VCaP (cell line): ENCODE results near the gene MS4A3.
"Not testable (repeated sequence)": the region's sequence is repeated elsewhere in the genome, so short reads cannot be mapped to it uniquely, and the experiment has no call there.

Experiments
- H3K27ac ChIP-seq: fragments of 450-650 bp; 2 replicates; pipeline ENCODE4 v1.5.1; 2017
- TF ChIP-seq, protein P1 (sequence below): fragments of 450-650 bp; conservative IDR thresholded peaks from 2 replicates; pipeline ENCODE4 v1.5.1; 2017; ENCODE audit warnings: mild to moderate bottlenecking, moderate library complexity

The MS4A3 gene

DNA sequence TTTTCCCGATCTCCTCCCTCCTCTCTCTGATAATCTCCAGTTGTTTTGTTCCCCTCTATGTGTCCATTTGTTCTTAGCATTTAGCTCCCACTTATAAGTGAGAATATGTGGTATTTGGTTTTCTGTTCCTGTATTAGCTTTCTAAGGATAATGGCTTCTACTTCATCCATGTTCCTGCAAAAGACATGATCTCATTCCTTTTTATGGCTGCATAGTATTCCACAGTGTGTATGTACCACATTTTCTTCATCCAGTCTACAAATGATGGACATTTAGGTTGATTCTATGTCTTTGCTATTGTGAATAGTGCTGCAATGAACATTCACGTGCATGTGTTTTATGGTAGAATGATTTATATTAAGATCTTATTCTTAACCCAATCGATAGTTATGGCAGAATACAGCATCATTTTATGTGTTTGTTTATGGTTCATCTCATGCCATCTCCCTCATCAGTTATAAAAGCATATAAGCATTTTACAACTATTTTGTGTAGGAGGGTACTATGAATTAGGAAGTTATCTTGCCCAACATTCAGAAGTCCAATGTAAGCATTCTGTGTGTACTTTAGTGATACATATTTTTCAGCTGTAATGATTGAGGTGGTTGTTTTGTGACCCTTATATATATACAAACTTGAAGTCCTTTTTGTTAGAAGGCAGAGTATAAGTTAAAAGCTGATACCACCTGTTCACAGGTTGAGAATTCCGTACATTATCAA, 3.2 kb downstream of the MS4A3 start:
- TF ChIP-seq, protein P1, sequence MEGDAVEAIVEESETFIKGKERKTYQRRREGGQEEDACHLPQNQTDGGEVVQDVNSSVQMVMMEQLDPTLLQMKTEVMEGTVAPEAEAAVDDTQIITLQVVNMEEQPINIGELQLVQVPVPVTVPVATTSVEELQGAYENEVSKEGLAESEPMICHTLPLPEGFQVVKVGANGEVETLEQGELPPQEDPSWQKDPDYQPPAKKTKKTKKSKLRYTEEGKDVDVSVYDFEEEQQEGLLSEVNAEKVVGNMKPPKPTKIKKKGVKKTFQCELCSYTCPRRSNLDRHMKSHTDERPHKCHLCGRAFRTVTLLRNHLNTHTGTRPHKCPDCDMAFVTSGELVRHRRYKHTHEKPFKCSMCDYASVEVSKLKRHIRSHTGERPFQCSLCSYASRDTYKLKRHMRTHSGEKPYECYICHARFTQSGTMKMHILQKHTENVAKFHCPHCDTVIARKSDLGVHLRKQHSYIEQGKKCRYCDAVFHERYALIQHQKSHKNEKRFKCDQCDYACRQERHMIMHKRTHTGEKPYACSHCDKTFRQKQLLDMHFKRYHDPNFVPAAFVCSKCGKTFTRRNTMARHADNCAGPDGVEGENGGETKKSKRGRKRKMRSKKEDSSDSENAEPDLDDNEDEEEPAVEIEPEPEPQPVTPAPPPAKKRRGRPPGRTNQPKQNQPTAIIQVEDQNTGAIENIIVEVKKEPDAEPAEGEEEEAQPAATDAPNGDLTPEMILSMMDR: no peak
- H3K27ac ChIP-seq: no peak overlapping the region

DNA sequence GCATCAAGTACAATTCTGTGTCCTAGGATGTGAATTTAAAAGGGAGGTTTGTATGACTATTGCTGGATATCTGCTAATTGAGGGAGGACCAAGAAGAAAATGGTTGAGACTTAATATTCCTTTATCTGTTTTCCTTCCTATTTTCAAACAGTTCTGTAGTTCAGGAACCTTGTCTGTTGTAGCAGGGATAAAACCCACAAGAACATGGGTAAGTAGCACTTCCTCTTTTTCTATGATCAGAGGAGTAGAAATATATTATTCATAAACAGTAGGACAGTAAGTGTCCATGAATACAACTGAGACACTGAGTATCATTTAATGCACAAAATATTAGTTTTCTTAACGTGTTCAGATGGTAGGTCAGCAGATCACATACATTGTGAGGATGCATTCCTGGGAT, 7.6 kb downstream of the MS4A3 start:
- H3K27ac ChIP-seq: no peak overlapping the region
- TF ChIP-seq, protein P1: no peak

DNA sequence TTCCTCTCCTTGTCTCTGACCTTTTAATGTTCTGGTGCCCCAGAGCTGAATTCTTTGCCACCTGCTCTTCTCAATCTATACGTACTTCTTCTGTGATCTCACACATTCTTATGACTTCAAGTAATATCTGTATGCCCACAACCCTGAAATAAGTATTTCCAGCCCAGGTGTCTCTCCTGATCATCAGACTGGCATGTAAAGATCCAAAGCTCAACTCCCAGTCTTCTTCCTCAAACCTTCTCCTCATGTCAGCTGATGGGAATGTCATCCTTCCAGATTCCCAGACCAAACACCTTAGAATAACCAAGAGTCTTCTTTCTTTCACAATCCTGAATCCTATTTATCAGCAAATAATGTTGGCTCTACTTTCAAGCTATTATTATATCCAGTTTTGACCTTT, 9.3 kb downstream of the MS4A3 start:
- TF ChIP-seq, protein P1: no peak
- no peak overlapping the region for H3K27ac ChIP-seq

DNA sequence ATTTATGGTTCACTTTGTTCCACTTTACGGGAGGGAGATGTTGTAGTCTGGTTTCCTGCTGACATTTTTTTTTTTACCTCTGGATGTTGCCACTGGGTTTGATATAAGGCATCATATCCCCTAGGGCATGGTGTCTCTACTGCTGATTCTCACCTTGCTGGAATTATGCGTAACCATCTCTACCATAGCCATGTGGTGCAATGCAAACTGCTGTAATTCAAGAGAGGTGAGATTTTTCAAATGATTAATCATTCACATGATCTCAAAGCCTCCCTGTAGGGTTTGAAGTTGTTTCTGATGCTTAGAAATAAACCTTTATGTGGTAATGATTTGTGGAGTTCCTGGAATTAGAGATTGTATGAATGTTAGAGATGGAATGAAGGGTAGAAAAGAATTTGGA, 13.0 kb downstream of the MS4A3 start:
- TF ChIP-seq, protein P1: no peak
- H3K27ac ChIP-seq: no peak overlapping the region

DNA sequence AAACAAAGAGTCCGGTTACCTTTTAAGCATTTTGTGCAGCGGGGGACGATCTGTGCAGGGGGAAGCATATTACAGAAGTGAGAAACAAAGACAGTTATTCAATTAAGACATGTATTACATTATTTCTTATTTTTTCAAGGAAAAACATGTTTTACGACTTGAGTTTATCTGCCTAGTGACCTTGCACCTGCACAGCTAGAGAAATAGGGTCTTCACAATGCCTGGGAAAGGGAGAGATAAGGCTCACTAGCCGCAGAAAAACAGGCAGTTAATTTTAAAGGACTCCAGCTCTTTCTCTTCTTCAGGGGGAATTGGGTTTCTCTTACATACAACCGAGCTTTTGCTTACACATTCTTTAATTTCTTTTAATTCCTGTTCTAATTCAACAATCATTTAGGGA, 15.2 kb downstream of the MS4A3 start:
- not testable (repeated sequence) for H3K27ac ChIP-seq

DNA sequence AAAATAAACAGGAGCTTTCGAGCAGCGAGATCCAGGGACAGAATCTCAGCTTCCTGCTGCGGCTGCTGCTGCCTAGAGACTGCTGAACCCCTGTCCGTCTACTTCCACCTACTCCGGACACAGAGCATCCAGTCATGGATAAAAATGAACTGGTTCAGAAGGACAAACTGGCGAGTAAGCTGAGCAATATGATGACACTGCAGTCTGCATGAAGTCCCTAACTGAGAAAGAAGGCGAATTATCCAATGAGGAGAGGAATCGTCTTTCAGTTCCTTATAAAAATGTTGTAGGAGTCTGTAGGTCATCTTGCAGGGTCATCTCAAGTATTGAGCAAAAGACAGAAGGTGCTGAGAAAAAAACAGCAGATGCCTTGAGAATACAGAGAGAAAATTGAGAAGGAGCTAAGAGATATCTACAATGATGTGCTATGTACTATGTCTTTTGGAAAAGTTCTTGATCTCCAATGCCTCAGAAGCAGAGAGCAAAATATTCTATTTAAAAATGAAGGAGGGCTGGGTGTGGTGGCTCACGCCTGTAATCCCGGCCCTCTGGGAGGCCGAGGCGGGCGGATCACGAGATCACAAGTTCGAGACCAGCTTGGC, 20.9 kb downstream of the MS4A3 start:
- no peak overlapping the region for H3K27ac ChIP-seq
- TF ChIP-seq, protein P1: no peak

DNA sequence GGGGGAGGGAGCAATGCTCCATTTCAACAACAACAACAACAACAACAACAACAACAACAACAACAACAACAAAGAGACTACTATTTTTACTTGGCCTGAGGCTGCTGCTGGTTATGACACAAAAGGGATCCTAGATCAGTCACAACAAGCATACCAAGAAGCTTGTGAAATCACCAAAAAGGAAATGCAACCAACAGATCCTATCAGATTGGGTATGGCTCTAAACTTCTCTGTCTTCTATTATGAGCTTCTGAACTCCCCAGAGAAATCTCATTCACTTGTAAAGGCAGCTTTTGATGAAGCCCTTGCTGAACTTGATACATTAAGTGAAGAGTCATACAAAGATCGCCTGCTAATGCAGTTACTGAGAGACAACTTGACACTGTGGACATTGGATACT, 21.5 kb downstream of the MS4A3 start:
- TF ChIP-seq, protein P1: no peak
- H3K27ac ChIP-seq: no peak overlapping the region

DNA sequence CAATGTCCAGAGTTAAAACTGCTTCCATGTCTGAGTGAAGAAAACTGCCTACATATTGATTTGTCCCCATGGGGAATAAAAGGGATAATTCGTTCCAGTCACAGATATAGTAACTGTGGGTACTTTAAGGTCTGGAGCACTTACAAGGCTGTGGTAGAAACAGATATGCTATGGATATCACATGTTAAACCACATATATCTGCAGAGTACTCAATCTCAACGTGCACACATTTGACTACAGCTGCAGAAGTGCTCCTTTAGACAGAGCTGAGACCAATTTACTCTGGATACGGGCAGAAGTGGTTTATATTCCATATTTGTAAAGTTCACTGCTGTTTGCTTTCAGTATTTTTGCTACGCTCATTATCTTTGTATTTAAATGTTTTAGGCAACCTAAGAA, 22.3 kb downstream of the MS4A3 start:
- TF ChIP-seq, protein P1: no peak
- H3K27ac ChIP-seq: no peak overlapping the region
